NB4 (cell line): ENCODE measurements around the gene POTEC.
"Not testable (repeated sequence)": the region's sequence is repeated elsewhere in the genome, so short reads cannot be mapped to it uniquely, and the experiment has no call there.

Experiments
- CTCF ChIP-seq: IDR thresholded peaks from one replicate; pipeline ENCODE4 v1.5.1; 2012; ENCODE audit warnings: low read depth, low read length
- POLR2A ChIP-seq: IDR thresholded peaks from 2 replicates; pipeline ENCODE4 v1.6.1; 2011; ENCODE audit warnings: mild to moderate bottlenecking; ENCODE audit not compliant: insufficient read length; ENCODE audit errors: extremely low read depth

DNA sequence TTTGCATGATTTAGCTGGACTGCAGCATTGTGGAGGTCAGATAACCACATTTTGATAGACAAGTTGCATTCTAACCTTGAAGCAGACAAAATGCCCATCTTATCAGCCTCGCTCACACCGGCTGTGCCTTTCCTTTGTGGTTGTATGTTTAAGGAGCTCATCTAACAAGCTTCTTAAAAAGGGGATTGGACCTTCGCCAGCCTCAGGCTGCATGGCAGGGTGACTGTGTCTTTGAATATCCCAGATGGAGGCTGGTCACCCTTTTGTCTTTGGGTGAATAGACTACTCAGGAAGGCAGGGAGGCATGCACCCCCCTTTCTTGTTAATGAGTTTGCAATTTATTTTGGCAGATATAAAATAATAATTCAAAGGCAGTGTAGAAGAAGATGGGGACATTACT, 72.1 kb downstream of the POTEC start:
- not testable (repeated sequence) for TF ChIP-seq POLR2A, CTCF
